HepG2 (cell line): ENCODE measurements around the gene DCUN1D3. TPM values are rescaled to one million over a fixed set of nuclear protein-coding genes. Genes with fewer than 3 reads are reported as not detected.

Source experiments
- ATAC-seq: fragments of 200-7000 bp; cut with Tn5 transposase; 3 replicates; pipeline ENCODE4 v1.9.1; 2020; ENCODE audit warnings: mild to moderate bottlenecking, moderate library complexity
- BruUV-seq: library from RNA; stranded (reverse); fragments of 400-500 nt; replicated peaks from 2 replicates; lab custom pipeline; 2021; lab: Mats Ljungman, UMichigan
- CTCF ChIA-PET: fragments of 300-600 bp; formaldehyde crosslinking; extraction: SDS; loops from one replicate; lab custom pipeline; 2021; ENCODE audit warnings: low total read pairs, inconsistent platforms, low intra/inter-chr PET ratio; lab: Yijun Ruan, JAX
- POLR2A ChIA-PET: fragments of 350-600 bp; sonication (Branson Sonifier 250); formaldehyde crosslinking; loops from one replicate; lab custom pipeline; 2020; ENCODE audit warnings: antibody characterized with exemption, inconsistent platforms; lab: Yijun Ruan, JAX
- DNase-seq: peaks from one replicate; pipeline ENCODE4 v3.0.0-alpha.2; 2015; ENCODE audit warnings: low spot score
- FAIRE-seq: peaks from 3 replicates; lab custom pipeline; 2011; peaks lifted over from hg19 to GRCh38; lab: Jason Lieb, UNC
- H2AFZ ChIP-seq: one replicate; pipeline ENCODE4 v1.6.1; 2011; ENCODE audit warnings: low read length, inconsistent platforms
- H3K27ac ChIP-seq: fragments of 300-600 bp; 3 replicates; pipeline ENCODE4 v1.8.0; 2011; ENCODE audit warnings: mixed run types, mild to moderate bottlenecking, mixed read lengths, low read length, inconsistent platforms; ENCODE audit not compliant: insufficient read depth; ENCODE audit errors: extremely low read length
- H3K27me3 ChIP-seq, 2 experiments: fragments of 200-600 bp in 1 of 2; 2 replicates in 1 of 2; 3 replicates in 1 of 2; pipeline versions ENCODE4 v1.6.0 to v1.8.0; 2011; ENCODE audit warnings: low read length in 2 of 2, mild to moderate bottlenecking in 2 of 2, moderate library complexity in 2 of 2, inconsistent platforms in 1 of 2; ENCODE audit not compliant: insufficient read depth in 2 of 2, control insufficient read depth in 1 of 2
- H3K36me3 ChIP-seq, 2 experiments: fragments of 200-600 bp in 1 of 2; replicated peaks in 1 of 2; 2 replicates in 1 of 2; 3 replicates in 1 of 2; pipeline versions ENCODE4 v1.5.1 to v1.8.0; 2011; ENCODE audit warnings: low read length in 2 of 2, inconsistent platforms in 1 of 2; ENCODE audit not compliant: insufficient read depth in 2 of 2, control insufficient read depth in 1 of 2
- H3K4me1 ChIP-seq: 2 replicates; pipeline ENCODE4 v1.5.1; 2012; ENCODE audit warnings: low read length, inconsistent platforms; ENCODE audit not compliant: insufficient read depth
- H3K4me2 ChIP-seq: 2 replicates; pipeline ENCODE4 v1.6.0; 2011; ENCODE audit warnings: low read depth, low read length, inconsistent platforms
- H3K4me3 ChIP-seq, 3 experiments: fragments of 200-600 bp in 1 of 3; sonication (generic), shearing (Covaris generic) in 1 of 3; replicated peaks in 1 of 3; 2 replicates each; pipeline ENCODE4 v1.5.1; 2011 to 2016; ENCODE audit warnings: low read length in 3 of 3, inconsistent platforms in 2 of 3, low read depth in 2 of 3, mild to moderate bottlenecking in 2 of 3, control low read depth in 1 of 3, mixed read lengths in 1 of 3; ENCODE audit not compliant: insufficient read depth in 1 of 3
- H3K79me2 ChIP-seq: one replicate; pipeline ENCODE4 v1.6.1; 2011; ENCODE audit warnings: low read length, inconsistent platforms; ENCODE audit not compliant: insufficient read depth
- H3K9ac ChIP-seq: 2 replicates; pipeline ENCODE4 v1.6.0; 2011; ENCODE audit warnings: mild to moderate bottlenecking, low read depth, low read length, inconsistent platforms; ENCODE audit not compliant: insufficient read depth
- H3K9me3 ChIP-seq: 2 replicates; pipeline ENCODE4 v1.5.1; 2012; ENCODE audit warnings: mild to moderate bottlenecking, low read length
- H4K20me1 ChIP-seq: 2 replicates; pipeline ENCODE4 v1.6.0; 2011; ENCODE audit warnings: inconsistent platforms, mild to moderate bottlenecking, low read length, moderate library complexity; ENCODE audit not compliant: insufficient read depth
- CEBPB ChIP-seq: IDR thresholded peaks from 2 replicates; pipeline ENCODE4 v1.6.1; 2011; ENCODE audit warnings: low read depth, low read length, improper control_type of control experiment, borderline replicate concordance
- CEBPG ChIP-seq: IDR thresholded peaks from 2 replicates; pipeline ENCODE4 v1.6.1; 2016
- CERS6 ChIP-seq: sonication (generic); formaldehyde crosslinking; IDR thresholded peaks from 2 replicates; pipeline ENCODE4 v1.5.0; 2020; ENCODE audit warnings: missing genetic modification reagents
- FOXP1 ChIP-seq, 2 experiments: fragments of 450-650 bp in 1 of 2; IDR thresholded peaks; 2 replicates each; pipeline ENCODE4 v1.6.1; 2017 to 2018; ENCODE audit warnings: antibody characterized with exemption in 1 of 2
- HDAC2 ChIP-seq: sonication (generic); formaldehyde crosslinking; IDR thresholded peaks from 2 replicates; pipeline ENCODE4 v1.4.0; 2020; ENCODE audit warnings: missing genetic modification reagents
- HNF1B ChIP-seq: sonication (generic); formaldehyde crosslinking; IDR thresholded peaks from 2 replicates; pipeline ENCODE4 v1.5.1; 2020; ENCODE audit warnings: mild to moderate bottlenecking, moderate library complexity, missing genetic modification reagents
- ZNF704 ChIP-seq: sonication (generic); formaldehyde crosslinking; IDR thresholded peaks from 2 replicates; pipeline ENCODE4 v1.8.1; 2023; ENCODE audit warnings: mild to moderate bottlenecking, inconsistent platforms, moderate library complexity, missing genetic modification reagents, borderline replicate concordance
- ZNF75D ChIP-seq: sonication (generic); formaldehyde crosslinking; IDR thresholded peaks from 2 replicates; pipeline ENCODE4 v1.8.1; 2023; ENCODE audit warnings: missing genetic modification reagents, mild to moderate bottlenecking, borderline replicate concordance
- in situ Hi-C: cut with HindIII; loops from 2 replicates; pipeline ENCODE4 v1.10.0; 2017; ENCODE audit warnings: low pct_unique_long_range_greater_than_20kb; ENCODE audit not compliant: extremely low pct_ligation_motif_present
- intact Hi-C: fragments of 100-400 bp; cut with micrococcal nuclease; formaldehyde crosslinking; loops from one replicate; pipeline ENCODE4 v1.10.0; 2022; ENCODE audit not compliant: unreplicated experiment
- polyA plus RNA-seq, 8 experiments: library from polyadenylated mRNA; depleted of rRNA in 3 of 8; stranded (reverse) in 7 of 8; unstranded in 1 of 8; fragments of >200 nt; fragmentation: Illumina TruSeq in 4 of 8; extraction: Trizol in 4 of 8; gene quantifications; 2 replicates each; pipeline versions ENCODE4 v1.2.1 to v1.2.3, GENCODE V29; 2011 to 2016; ENCODE audit warnings: low read depth in 4 of 8, missing spikeins in 1 of 8, mixed read lengths in 1 of 8; ENCODE audit not compliant: insufficient read depth in 1 of 8
- total RNA-seq, 5 experiments: library from RNA; depleted of rRNA; stranded (reverse); fragments of >200 nt; fragmentation: Illumina TruSeq; extraction: Trizol; gene quantifications; 2 replicates each; pipeline ENCODE4 v1.2.3, GENCODE V29; 2016; ENCODE audit warnings: low read depth in 1 of 5
- TF ChIP-seq, protein P1 (sequence below): sonication (generic); formaldehyde crosslinking; IDR thresholded peaks from 2 replicates; pipeline ENCODE4 v1.9.0; 2021; ENCODE audit warnings: mild to moderate bottlenecking, missing genetic modification reagents

The DCUN1D3 gene
- total and polyA plus RNA-seq, 2 of the 13 experiments (the other 11 are each of a cell fraction or from before 2014, with no cell fraction given) = 5.0 to 19.3 TPM

DNA sequence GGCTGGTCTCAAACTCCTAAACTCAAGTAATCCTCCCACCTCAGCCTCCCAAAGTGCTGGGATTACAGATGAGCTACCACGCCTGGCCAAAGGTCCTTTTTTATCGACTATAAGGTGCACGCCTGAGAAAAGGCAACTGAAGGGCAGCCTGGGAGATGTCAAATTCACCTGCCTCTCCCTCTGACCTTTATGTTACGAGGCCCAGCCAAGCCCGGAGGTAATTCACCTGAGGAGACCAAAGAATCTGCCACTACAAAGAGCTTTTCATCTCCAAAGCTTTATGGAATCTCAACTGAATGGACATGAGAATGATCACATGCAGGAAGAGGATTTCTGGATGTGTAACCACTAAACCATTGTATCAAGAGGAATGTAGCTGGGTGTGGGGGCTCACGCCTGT, 37.6 kb upstream of the DCUN1D3 start (continued):
- TF ChIP-seq, protein P1, sequence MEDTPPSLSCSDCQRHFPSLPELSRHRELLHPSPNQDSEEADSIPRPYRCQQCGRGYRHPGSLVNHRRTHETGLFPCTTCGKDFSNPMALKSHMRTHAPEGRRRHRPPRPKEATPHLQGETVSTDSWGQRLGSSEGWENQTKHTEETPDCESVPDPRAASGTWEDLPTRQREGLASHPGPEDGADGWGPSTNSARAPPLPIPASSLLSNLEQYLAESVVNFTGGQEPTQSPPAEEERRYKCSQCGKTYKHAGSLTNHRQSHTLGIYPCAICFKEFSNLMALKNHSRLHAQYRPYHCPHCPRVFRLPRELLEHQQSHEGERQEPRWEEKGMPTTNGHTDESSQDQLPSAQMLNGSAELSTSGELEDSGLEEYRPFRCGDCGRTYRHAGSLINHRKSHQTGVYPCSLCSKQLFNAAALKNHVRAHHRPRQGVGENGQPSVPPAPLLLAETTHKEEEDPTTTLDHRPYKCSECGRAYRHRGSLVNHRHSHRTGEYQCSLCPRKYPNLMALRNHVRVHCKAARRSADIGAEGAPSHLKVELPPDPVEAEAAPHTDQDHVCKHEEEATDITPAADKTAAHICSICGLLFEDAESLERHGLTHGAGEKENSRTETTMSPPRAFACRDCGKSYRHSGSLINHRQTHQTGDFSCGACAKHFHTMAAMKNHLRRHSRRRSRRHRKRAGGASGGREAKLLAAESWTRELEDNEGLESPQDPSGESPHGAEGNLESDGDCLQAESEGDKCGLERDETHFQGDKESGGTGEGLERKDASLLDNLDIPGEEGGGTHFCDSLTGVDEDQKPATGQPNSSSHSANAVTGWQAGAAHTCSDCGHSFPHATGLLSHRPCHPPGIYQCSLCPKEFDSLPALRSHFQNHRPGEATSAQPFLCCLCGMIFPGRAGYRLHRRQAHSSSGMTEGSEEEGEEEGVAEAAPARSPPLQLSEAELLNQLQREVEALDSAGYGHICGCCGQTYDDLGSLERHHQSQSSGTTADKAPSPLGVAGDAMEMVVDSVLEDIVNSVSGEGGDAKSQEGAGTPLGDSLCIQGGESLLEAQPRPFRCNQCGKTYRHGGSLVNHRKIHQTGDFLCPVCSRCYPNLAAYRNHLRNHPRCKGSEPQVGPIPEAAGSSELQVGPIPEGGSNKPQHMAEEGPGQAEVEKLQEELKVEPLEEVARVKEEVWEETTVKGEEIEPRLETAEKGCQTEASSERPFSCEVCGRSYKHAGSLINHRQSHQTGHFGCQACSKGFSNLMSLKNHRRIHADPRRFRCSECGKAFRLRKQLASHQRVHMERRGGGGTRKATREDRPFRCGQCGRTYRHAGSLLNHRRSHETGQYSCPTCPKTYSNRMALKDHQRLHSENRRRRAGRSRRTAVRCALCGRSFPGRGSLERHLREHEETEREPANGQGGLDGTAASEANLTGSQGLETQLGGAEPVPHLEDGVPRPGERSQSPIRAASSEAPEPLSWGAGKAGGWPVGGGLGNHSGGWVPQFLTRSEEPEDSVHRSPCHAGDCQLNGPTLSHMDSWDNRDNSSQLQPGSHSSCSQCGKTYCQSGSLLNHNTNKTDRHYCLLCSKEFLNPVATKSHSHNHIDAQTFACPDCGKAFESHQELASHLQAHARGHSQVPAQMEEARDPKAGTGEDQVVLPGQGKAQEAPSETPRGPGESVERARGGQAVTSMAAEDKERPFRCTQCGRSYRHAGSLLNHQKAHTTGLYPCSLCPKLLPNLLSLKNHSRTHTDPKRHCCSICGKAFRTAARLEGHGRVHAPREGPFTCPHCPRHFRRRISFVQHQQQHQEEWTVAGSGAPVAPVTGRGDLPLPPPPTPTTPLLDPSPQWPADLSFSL (CRISPR knock-in tag) = no peak
- TF ChIP-seq HNF1B (CRISPR knock-in tag) = 0 out of 2 replicates have a peak, but pooled peaks have one; percentile 21
- 0 out of 2 replicates have a peak, but pooled peaks have one; percentile 13 for TF ChIP-seq HDAC2 (CRISPR knock-in tag)
- TF ChIP-seq, all 625 proteins: peak for 5

DNA sequence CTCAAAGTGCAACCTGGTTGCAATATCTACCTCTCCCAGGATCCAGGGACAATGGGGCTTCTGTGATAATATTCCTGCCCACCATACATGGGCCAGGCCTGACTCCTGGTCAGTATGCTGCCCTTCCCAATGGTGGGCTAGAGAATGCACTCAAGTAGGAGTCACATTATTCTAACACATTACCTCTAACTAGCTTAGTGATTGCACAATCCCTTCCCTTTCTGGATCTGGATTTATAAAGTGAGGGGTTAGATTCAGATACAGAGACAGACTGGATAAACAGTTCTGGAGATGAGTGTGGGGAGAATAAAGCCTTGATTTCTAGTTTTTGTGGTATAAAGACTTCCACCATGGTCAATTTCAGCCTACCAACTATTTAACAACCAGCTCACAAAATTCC, 33.4 kb upstream of the DCUN1D3 start:
- ChIA-PET CTCF (no interaction called here), POLR2A (no interaction called here)
- TF ChIP-seq ZNF75D = no peak
- peak; percentile 69 for TF ChIP-seq CEBPG (CRISPR knock-in tag)
- no peak for TF ChIP-seq ZNF704 (CRISPR knock-in tag)
- peak; percentile 91 for TF ChIP-seq CEBPB
- TF ChIP-seq FOXP1 (IDR thresholded peaks at IDR 0.05) = no peak
- no peak for TF ChIP-seq FOXP1 (CRISPR knock-in tag; IDR thresholded peaks at IDR 0.05)
- TF ChIP-seq CERS6 (CRISPR knock-in tag) = no peak
- FAIRE-seq (no peak), DNase-seq (no peak), ATAC-seq (no peak)
- no TSS peak for BruUV-seq
- Histone ChIP-seq H3K9me3 (no peaks in the 10 kb centered on the region), H3K4me2 (no peak overlapping the region), H3K27me3 (0 out of 5 replicates have a peak, but pooled peaks cover 0 to 4% of the 10 kb centered on the region in 2 experiments), H3K4me1 (peaks cover 20% of the 10 kb centered on the region), H4K20me1 (no peaks in the 10 kb centered on the region), H3K36me3 (no peaks in the 10 kb centered on the region), H3K9ac (no peak overlapping the region), H2AFZ (no peak overlapping the region), H3K4me3 (no peak overlapping the region), H3K79me2 (no peaks in the 10 kb centered on the region), H3K27ac (no peak overlapping the region)
- in situ Hi-C loops (no loop called here), intact Hi-C loops (no loop called here)
